Mucosa of rectum (tissue), 2 donors: Measurements from ENCODE around the gene LRRN4CL.
"Not testable (repeated sequence)": the region's sequence is repeated elsewhere in the genome, so short reads cannot be mapped to it uniquely, and the experiment has no call there.

Experiments
- H3K27ac ChIP-seq, 2 donors: one replicate each; pipeline ENCODE4 v1.7.0; 2013; ENCODE audit warnings: inconsistent platforms in 2 of 2, low read depth in 2 of 2, low read length in 2 of 2
- H3K27me3 ChIP-seq, 2 donors: one replicate each; pipeline ENCODE4 v1.7.0; 2013; ENCODE audit warnings: low read length in 2 of 2; ENCODE audit not compliant: control insufficient read depth in 2 of 2, insufficient read depth in 2 of 2
- H3K36me3 ChIP-seq, 2 donors: one replicate each; pipeline ENCODE4 v1.7.0; 2013; ENCODE audit warnings: low read length in 2 of 2; ENCODE audit not compliant: control insufficient read depth in 2 of 2, insufficient read depth in 2 of 2
- H3K4me1 ChIP-seq, 2 donors: one replicate each; pipeline ENCODE4 v1.7.0; 2013; ENCODE audit warnings: low read length in 2 of 2, mild to moderate bottlenecking in 1 of 2; ENCODE audit not compliant: control insufficient read depth in 2 of 2, insufficient read depth in 2 of 2
- H3K4me3 ChIP-seq, 2 donors: one replicate each; pipeline ENCODE4 v1.7.0; 2013; ENCODE audit warnings: low read length in 2 of 2
- H3K9ac ChIP-seq, 2 donors: one replicate each; pipeline ENCODE4 v1.7.0; 2013; ENCODE audit warnings: low read length in 2 of 2, low read depth in 1 of 2, mild to moderate bottlenecking in 1 of 2
- H3K9me3 ChIP-seq, 2 donors: one replicate each; pipeline ENCODE4 v1.7.0; 2013; ENCODE audit warnings: low read length in 2 of 2; ENCODE audit not compliant: control insufficient read depth in 2 of 2
- donor health status: healthy.
- donor health status: Normal muscosa, but diverticular disease.

The LRRN4CL gene

GRCh38 chr11:62689421-62690183 is at the start of gene LRRN4CL:
Gene LRRN4CL, minus strand, starts transcription at chr11:62689530. Its CDS starts 1,022 bp downstream, at chr11:62688508.
- Histone ChIP-seq H3K27me3 (no peaks in the 10 kb centered on the region), H3K9ac (peak within 1 kb of the TSS in 1 of 2 donors; percentile 26), H3K36me3 (peaks cover 20 to 30% of the 10 kb centered on the region in 2 donors), H3K4me1 (peaks cover 0 to 2% of the 10 kb centered on the region in 2 donors), H3K9me3 (no peaks in the 10 kb centered on the region), H3K4me3 (peak within 1 kb of the TSS; percentile 32 to 55), H3K27ac (peak within 1 kb of the TSS; percentile 56 to 63)

GRCh38 chr11:62737196-62737595 is 47.9 kb upstream of the LRRN4CL start:
- Histone ChIP-seq H3K27ac (no peak overlapping the region), H3K27me3 (no peaks in the 10 kb centered on the region), H3K4me3 (no peak overlapping the region), H3K4me1 (no peaks in the 10 kb centered on the region), H3K9me3 (no peaks in the 10 kb centered on the region), H3K9ac (no peak overlapping the region), H3K36me3 (peaks cover 17 to 47% of the 10 kb centered on the region in 2 donors)

- peaks cover 9 to 20% of the 10 kb centered on the region in 2 donors for H3K36me3 ChIP-seq
- H3K27ac ChIP-seq = no peak overlapping the region
- no peak overlapping the region for H3K4me3 ChIP-seq
- no peaks in the 10 kb centered on the region for H3K9me3 ChIP-seq
- no peaks in the 10 kb centered on the region for H3K27me3 ChIP-seq
- H3K9ac ChIP-seq = no peak overlapping the region
- H3K4me1 ChIP-seq = peaks cover 9 to 17% of the 10 kb centered on the region in 2 donors
Measured at GRCh38 chr11:62732830-62733229, 43.5 kb upstream of the LRRN4CL start.

- H3K27ac ChIP-seq, H3K9ac ChIP-seq, H3K36me3 ChIP-seq, H3K9me3 ChIP-seq, H3K27me3 ChIP-seq: not testable (repeated sequence)
- H3K4me1 ChIP-seq = peaks cover 19 to 21% of the 10 kb centered on the region in 2 donors
- H3K4me3 ChIP-seq = peak overlapping the region; percentile 35 to 98
Measured at GRCh38 chr11:62730076-62730475, 40.7 kb upstream of the LRRN4CL start.

GRCh38 chr11:62728171-62728988 is 39.0 kb upstream of the LRRN4CL start, which contains the start of gene TTC9C:
Gene TTC9C, plus strand, starts transcription at chr11:62728486. Its CDS starts 363 bp downstream, at chr11:62728849.
- Histone ChIP-seq H3K27ac (peak within 1 kb of the TSS; percentile 93), H3K27me3 (no peaks in the 10 kb centered on the region), H3K9me3 (no peaks in the 10 kb centered on the region), H3K4me3 (peak within 1 kb of the TSS; percentile 95 to 98), H3K4me1 (peaks cover 29 to 31% of the 10 kb centered on the region in 2 donors), H3K9ac (peak within 1 kb of the TSS; percentile 83 to 90), H3K36me3 (peaks cover 9 to 14% of the 10 kb centered on the region in 2 donors)

GRCh38 chr11:62727872-62728170 is 38.5 kb upstream of the LRRN4CL start:
- no peaks in the 10 kb centered on the region for H3K27me3 ChIP-seq
- H3K27ac ChIP-seq = peak overlapping the region; percentile 93
- H3K9ac ChIP-seq = peak overlapping the region; percentile 75 to 83
- peak overlapping the region; percentile 95 to 98 for H3K4me3 ChIP-seq
- H3K9me3 ChIP-seq = no peaks in the 10 kb centered on the region
- peaks cover 29 to 31% of the 10 kb centered on the region in 2 donors for H3K4me1 ChIP-seq
- H3K36me3 ChIP-seq = peaks cover 13 to 16% of the 10 kb centered on the region in 2 donors

- H3K4me1 ChIP-seq = peaks cover 29 to 31% of the 10 kb centered on the region in 2 donors
- no peaks in the 10 kb centered on the region for H3K27me3 ChIP-seq
- peak within 1 kb of the TSS; percentile 93 for H3K27ac ChIP-seq
- peak within 1 kb of the TSS; percentile 83 to 89 for H3K9ac ChIP-seq
- peak within 1 kb of the TSS; percentile 95 to 98 for H3K4me3 ChIP-seq
- H3K36me3 ChIP-seq = peaks cover 18 to 21% of the 10 kb centered on the region in 2 donors
- H3K9me3 ChIP-seq = no peaks in the 10 kb centered on the region
Measured at GRCh38 chr11:62727165-62727871, 38.0 kb upstream of the LRRN4CL start, which contains the start of gene HNRNPUL2. Gene HNRNPUL2, minus strand, starts transcription at chr11:62727457. Its CDS starts 301 bp downstream, at chr11:62727156.

GRCh38 chr11:62726915-62727164 is 37.5 kb upstream of the LRRN4CL start:
- H3K9ac ChIP-seq = peak overlapping the region; percentile 81 to 89
- H3K36me3 ChIP-seq = peaks cover 23 to 26% of the 10 kb centered on the region in 2 donors
- no peaks in the 10 kb centered on the region for H3K27me3 ChIP-seq
- no peaks in the 10 kb centered on the region for H3K9me3 ChIP-seq
- H3K4me3 ChIP-seq = peak overlapping the region; percentile 95 to 98
- H3K27ac ChIP-seq = peak overlapping the region; percentile 93
- H3K4me1 ChIP-seq = peaks cover 29 to 31% of the 10 kb centered on the region in 2 donors

GRCh38 chr11:62726156-62726914 is 37.0 kb upstream of the LRRN4CL start:
- peaks cover 29 to 31% of the 10 kb centered on the region in 2 donors for H3K4me1 ChIP-seq
- peaks cover 28 to 30% of the 10 kb centered on the region in 2 donors for H3K36me3 ChIP-seq
- H3K9ac ChIP-seq = peak overlapping the region; percentile 81 to 89
- peak overlapping the region; percentile 93 for H3K27ac ChIP-seq
- H3K27me3 ChIP-seq = no peaks in the 10 kb centered on the region
- H3K4me3 ChIP-seq = peak overlapping the region; percentile 95 to 98
- H3K9me3 ChIP-seq = no peaks in the 10 kb centered on the region
